ENCODE data around the gene MBNL3. TPM values are rescaled to one million over a fixed set of nuclear protein-coding genes. Genes with fewer than 3 reads are reported as not detected.

Gene MBNL3
- total and polyA plus RNA-seq, 9 of the 15 experiments (the other 6 are each of a cell fraction or from before 2014, with no cell fraction given) = under 0.01 to 0.25 (median 0.16) TPM

- H3K27me3 ChIP-seq (ENCODE audit: control insufficient read depth in 2 of 2, insufficient read depth in 2 of 2, low read length in 2 of 2) = no peaks in the 10 kb centered on the region
- H3K27ac ChIP-seq (ENCODE audit: extremely low read depth, low read depth, low read length) = no peak overlapping the region
- WGBS (ENCODE audit: insufficient coverage, low coverage, missing lambda C conversion rate) = 0% methylated on average over 2 of the region's 2 CpGs
- in situ Hi-C loops (cut with MboI) (no loop called here), intact Hi-C loops (cut with micrococcal nuclease) (no loop called here)
- ATAC-seq (no peak), FAIRE-seq (no peak), DNase-seq (ENCODE audit: extremely low read depth in 1 of 4, low spot score in 3 of 4) (no peak)
- no peaks in the 10 kb centered on the region for H3K9me3 ChIP-seq (replicated peaks; ENCODE audit: control insufficient read depth, insufficient read depth, low read depth, low read length)
- H3K4me1 ChIP-seq (replicated peaks in 1 of 2; ENCODE audit: control insufficient read depth in 2 of 2, insufficient read depth in 2 of 2, low read length in 2 of 2) = peaks cover 0 to 7% of the 10 kb centered on the region in 2 experiments; a peak in 1 of 5 replicates
- H2AFZ ChIP-seq (ENCODE audit: low read depth, low read length) = no peak overlapping the region
- ChIA-PET CTCF (ENCODE audit: low intra/inter-chr PET ratio) (no interaction called here), POLR2A (no interaction called here)
- H4K20me1 ChIP-seq (replicated peaks; ENCODE audit: control insufficient read depth, insufficient read depth, low read length) = no peaks in the 10 kb centered on the region
- no peaks in the 10 kb centered on the region for H3K79me2 ChIP-seq (ENCODE audit: control insufficient read depth, insufficient read depth, low read length)
- BruUV-seq (replicated peaks) = no TSS peak
- H3K9me1 ChIP-seq (ENCODE audit: control insufficient read depth, insufficient read depth, low read length) = no peaks in the 10 kb centered on the region
- H3K36me3 ChIP-seq (ENCODE audit: control insufficient read depth, insufficient read depth, low read length) = no peaks in the 10 kb centered on the region
- H3K9ac ChIP-seq (ENCODE audit: insufficient read depth in 1 of 2, low read depth in 2 of 2, low read length in 2 of 2) = no peak overlapping the region
- no peak overlapping the region for H3K4me2 ChIP-seq (ENCODE audit: insufficient read depth, low read length)
- no peak overlapping the region for H3K4me3 ChIP-seq
- TF ChIP-seq ZNF280B (CRISPR knock-in tag; IDR thresholded peaks at IDR 0.05) (no peak), SLC30A9 (CRISPR knock-in tag; IDR thresholded peaks at IDR 0.05) (no peak), ZNF696 (CRISPR knock-in tag; conservative IDR thresholded peaks at IDR 0.05) (no peak), CXXC5 (CRISPR knock-in tag; IDR thresholded peaks at IDR 0.05) (no peak), MAFK (IDR thresholded peaks at IDR 0.05; ENCODE audit: low read length) (no peak), SIRT6 (IDR thresholded peaks at IDR 0.05; ENCODE audit: low read depth, low read length) (no peak), PTRF (tag; IDR thresholded peaks at IDR 0.05) (no peak), TRIM28 (IDR thresholded peaks at IDR 0.05) (no peak), NFXL1 (CRISPR knock-in tag; IDR thresholded peaks at IDR 0.05) (no peak), JUND (IDR thresholded peaks at IDR 0.05; ENCODE audit: borderline replicate concordance, low read depth, low read length) (no peak), JUND (tag; IDR thresholded peaks at IDR 0.05; ENCODE audit: borderline replicate concordance, low read depth, low read length) (no peak), ZBTB8A (IDR thresholded peaks at IDR 0.05; ENCODE audit: partially characterized antibody) (no peak), RBM34 (IDR thresholded peaks at IDR 0.05; ENCODE audit: borderline replicate concordance, insufficient read depth, low read length) (no peak)
- TF ChIP-seq, protein P1, sequence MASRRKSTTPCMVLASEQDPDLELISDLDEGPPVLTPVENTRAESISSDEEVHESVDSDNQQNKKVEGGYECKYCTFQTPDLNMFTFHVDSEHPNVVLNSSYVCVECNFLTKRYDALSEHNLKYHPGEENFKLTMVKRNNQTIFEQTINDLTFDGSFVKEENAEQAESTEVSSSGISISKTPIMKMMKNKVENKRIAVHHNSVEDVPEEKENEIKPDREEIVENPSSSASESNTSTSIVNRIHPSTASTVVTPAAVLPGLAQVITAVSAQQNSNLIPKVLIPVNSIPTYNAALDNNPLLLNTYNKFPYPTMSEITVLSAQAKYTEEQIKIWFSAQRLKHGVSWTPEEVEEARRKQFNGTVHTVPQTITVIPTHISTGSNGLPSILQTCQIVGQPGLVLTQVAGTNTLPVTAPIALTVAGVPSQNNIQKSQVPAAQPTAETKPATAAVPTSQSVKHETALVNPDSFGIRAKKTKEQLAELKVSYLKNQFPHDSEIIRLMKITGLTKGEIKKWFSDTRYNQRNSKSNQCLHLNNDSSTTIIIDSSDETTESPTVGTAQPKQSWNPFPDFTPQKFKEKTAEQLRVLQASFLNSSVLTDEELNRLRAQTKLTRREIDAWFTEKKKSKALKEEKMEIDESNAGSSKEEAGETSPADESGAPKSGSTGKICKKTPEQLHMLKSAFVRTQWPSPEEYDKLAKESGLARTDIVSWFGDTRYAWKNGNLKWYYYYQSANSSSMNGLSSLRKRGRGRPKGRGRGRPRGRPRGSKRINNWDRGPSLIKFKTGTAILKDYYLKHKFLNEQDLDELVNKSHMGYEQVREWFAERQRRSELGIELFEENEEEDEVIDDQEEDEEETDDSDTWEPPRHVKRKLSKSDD (conservative IDR thresholded peaks at IDR 0.05; ENCODE audit: low read length) = no peak
- TF ChIP-seq, protein P2, sequence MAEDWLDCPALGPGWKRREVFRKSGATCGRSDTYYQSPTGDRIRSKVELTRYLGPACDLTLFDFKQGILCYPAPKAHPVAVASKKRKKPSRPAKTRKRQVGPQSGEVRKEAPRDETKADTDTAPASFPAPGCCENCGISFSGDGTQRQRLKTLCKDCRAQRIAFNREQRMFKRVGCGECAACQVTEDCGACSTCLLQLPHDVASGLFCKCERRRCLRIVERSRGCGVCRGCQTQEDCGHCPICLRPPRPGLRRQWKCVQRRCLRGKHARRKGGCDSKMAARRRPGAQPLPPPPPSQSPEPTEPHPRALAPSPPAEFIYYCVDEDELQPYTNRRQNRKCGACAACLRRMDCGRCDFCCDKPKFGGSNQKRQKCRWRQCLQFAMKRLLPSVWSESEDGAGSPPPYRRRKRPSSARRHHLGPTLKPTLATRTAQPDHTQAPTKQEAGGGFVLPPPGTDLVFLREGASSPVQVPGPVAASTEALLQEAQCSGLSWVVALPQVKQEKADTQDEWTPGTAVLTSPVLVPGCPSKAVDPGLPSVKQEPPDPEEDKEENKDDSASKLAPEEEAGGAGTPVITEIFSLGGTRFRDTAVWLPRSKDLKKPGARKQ (CRISPR knock-in tag; IDR thresholded peaks at IDR 0.05) = no peak
These were observed 2.1 kb downstream of the MBNL3 start for GRCh38 chrX:132486599-132487178.
